Loucy (cell line): ENCODE results near the gene SCN5A.
A peak's percentile ranks its signal among the peaks of the same experiment; 100 is the strongest.

Source experiments
- H2AFZ ChIP-seq: fragments of 200-600 bp; sonication (generic); 2 replicates; pipeline ENCODE4 v1.6.0; 2016; ENCODE audit warnings: antibody characterized with exemption, mild to moderate bottlenecking, low read length, moderate library complexity
- H3F3A ChIP-seq: fragments of 200-600 bp; 2 replicates; pipeline ENCODE4 v1.6.0; 2016; ENCODE audit warnings: antibody characterized with exemption, low read depth, mild to moderate bottlenecking
- H3K27me3 ChIP-seq: fragments of 200-600 bp; sonication (generic); 2 replicates; pipeline ENCODE4 v1.6.1; 2014; ENCODE audit warnings: low read length, mild to moderate bottlenecking; ENCODE audit not compliant: insufficient read depth, poor library complexity, severe bottlenecking
- H3K36me3 ChIP-seq: fragments of 200-600 bp; sonication (generic); 2 replicates; pipeline ENCODE4 v1.6.1; 2016; ENCODE audit warnings: low read length; ENCODE audit not compliant: insufficient read depth
- H3K4me1 ChIP-seq: fragments of 200-600 bp; sonication (generic); 2 replicates; pipeline ENCODE4 v1.5.1; 2014; ENCODE audit warnings: low read length, mild to moderate bottlenecking; ENCODE audit not compliant: insufficient read depth, poor library complexity, severe bottlenecking
- H3K4me2 ChIP-seq: fragments of 200-600 bp; sonication (generic); 2 replicates; pipeline ENCODE4 v1.6.0; 2014; ENCODE audit warnings: antibody characterized with exemption, low read length, low read depth, mild to moderate bottlenecking; ENCODE audit not compliant: poor library complexity, severe bottlenecking
- H3K4me3 ChIP-seq: fragments of 200-600 bp; sonication (generic); 2 replicates; pipeline ENCODE4 v1.5.1; 2014; ENCODE audit warnings: low read length, mild to moderate bottlenecking, mixed read lengths; ENCODE audit not compliant: poor library complexity, severe bottlenecking
- H3K79me2 ChIP-seq: fragments of 200-600 bp; sonication (generic); 2 replicates; pipeline ENCODE4 v1.6.1; 2014; ENCODE audit warnings: low read length; ENCODE audit not compliant: insufficient read depth
- H3K9ac ChIP-seq: fragments of 200-600 bp; sonication (generic); 2 replicates; pipeline ENCODE4 v1.6.0; 2014; ENCODE audit warnings: mild to moderate bottlenecking, low read depth, low read length, moderate library complexity; ENCODE audit not compliant: poor library complexity, severe bottlenecking
- H3K9me2 ChIP-seq: fragments of 200-600 bp; sonication (generic); replicated peaks from 2 replicates; pipeline ENCODE4 v1.6.1; 2016; ENCODE audit warnings: low read depth, low read length, mixed read lengths
- H3K9me3 ChIP-seq: fragments of 200-600 bp; sonication (generic); 2 replicates; pipeline ENCODE4 v1.6.1; 2014; ENCODE audit warnings: mild to moderate bottlenecking, antibody characterized with exemption, low read length, low read depth; ENCODE audit not compliant: insufficient read depth
- H4K20me1 ChIP-seq: fragments of 200-600 bp; sonication (generic); 2 replicates; pipeline ENCODE4 v1.6.0; 2014; ENCODE audit warnings: antibody characterized with exemption, low read length, mild to moderate bottlenecking; ENCODE audit not compliant: insufficient read depth, poor library complexity, severe bottlenecking
- EZH2phosphoT487 ChIP-seq: fragments of 200-600 bp; IDR thresholded peaks from 2 replicates; pipeline ENCODE4 v1.6.1; 2018; ENCODE audit warnings: antibody characterized with exemption, mild to moderate bottlenecking, moderate library complexity, borderline replicate concordance
- TF ChIP-seq, protein P1 (sequence below): fragments of 200-600 bp; sonication (generic); conservative IDR thresholded peaks from 2 replicates; pipeline ENCODE4 v1.5.1; 2014; ENCODE audit warnings: mild to moderate bottlenecking, antibody characterized with exemption, low read length

Gene SCN5A

DNA sequence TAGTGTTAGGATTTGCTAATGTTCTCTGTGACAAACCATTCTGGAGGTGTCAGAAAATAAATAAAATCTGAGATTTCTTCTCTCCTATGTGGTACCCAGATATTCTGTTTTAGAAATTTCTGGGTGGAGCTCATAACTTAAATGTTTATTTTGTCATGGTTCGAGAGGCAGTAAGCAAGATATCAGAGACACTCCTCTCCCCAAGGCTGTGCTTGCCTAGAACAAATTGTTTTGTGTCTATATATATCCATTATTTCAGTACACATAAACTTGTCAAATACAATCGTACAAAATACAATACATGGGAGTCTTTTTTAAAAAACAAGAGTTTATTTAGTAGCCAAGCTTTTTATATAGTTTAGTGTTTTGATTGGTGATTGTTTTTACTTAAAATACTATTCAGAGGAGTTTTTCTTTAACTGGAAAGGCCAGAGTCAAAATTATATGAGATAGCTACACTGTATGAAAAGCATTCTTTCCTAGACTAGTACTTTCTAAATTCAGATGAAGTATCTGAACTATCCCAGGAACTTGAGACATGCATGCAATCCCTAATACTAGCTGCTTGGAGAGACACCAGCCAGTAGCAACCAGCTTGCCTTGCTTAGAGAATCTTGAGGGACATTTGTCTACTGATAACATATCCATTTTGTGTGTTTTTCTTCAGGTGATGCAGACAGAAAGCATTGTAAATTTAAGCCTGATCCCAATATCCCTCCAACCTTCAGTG is 148.6 kb downstream of the SCN5A start:
- Histone ChIP-seq H3K79me2 (peaks cover 25% of the 10 kb centered on the region), H3K36me3 (peaks cover 8% of the 10 kb centered on the region; the same call in 1 of the 2 replicates), H3K4me2 (peak overlapping the region; percentile 93), H3K4me3 (no peak overlapping the region), H3K4me1 (peaks cover 31% of the 10 kb centered on the region), H4K20me1 (peaks cover 3% of the 10 kb centered on the region), H3K9ac (no peak overlapping the region), H3K27me3 (no peaks in the 10 kb centered on the region), H3F3A (no peaks in the 10 kb centered on the region), H3K9me2 (no peaks in the 10 kb centered on the region), H3K9me3 (no peaks in the 10 kb centered on the region), H2AFZ (no peak overlapping the region)
- no peak for TF ChIP-seq EZH2phosphoT487
- TF ChIP-seq, protein P1, sequence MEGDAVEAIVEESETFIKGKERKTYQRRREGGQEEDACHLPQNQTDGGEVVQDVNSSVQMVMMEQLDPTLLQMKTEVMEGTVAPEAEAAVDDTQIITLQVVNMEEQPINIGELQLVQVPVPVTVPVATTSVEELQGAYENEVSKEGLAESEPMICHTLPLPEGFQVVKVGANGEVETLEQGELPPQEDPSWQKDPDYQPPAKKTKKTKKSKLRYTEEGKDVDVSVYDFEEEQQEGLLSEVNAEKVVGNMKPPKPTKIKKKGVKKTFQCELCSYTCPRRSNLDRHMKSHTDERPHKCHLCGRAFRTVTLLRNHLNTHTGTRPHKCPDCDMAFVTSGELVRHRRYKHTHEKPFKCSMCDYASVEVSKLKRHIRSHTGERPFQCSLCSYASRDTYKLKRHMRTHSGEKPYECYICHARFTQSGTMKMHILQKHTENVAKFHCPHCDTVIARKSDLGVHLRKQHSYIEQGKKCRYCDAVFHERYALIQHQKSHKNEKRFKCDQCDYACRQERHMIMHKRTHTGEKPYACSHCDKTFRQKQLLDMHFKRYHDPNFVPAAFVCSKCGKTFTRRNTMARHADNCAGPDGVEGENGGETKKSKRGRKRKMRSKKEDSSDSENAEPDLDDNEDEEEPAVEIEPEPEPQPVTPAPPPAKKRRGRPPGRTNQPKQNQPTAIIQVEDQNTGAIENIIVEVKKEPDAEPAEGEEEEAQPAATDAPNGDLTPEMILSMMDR, result no peak
